GM10248 (cell line): ENCODE data around the gene UBE2E2.

ENCODE experiments used
- CTCF ChIA-PET: fragments of 300-600 bp; sonication (Branson Sonifier 250); formaldehyde crosslinking; extraction: SDS; loops from one replicate; lab custom pipeline; 2021; ENCODE audit warnings: antibody characterized with exemption; lab: Yijun Ruan, JAX
- POLR2A ChIA-PET: fragments of 350-650 bp; sonication (Branson Sonifier 250); formaldehyde crosslinking; extraction: SDS; loops from one replicate; lab custom pipeline; 2020; ENCODE audit warnings: antibody characterized with exemption; lab: Yijun Ruan, JAX
- DNase-seq: peaks from one replicate; pipeline ENCODE4 v3.0.0; 2012; ENCODE audit errors: extremely low spot score
- CTCF ChIP-seq: IDR thresholded peaks from 2 replicates; pipeline ENCODE4 v1.5.1; 2012; ENCODE audit warnings: mild to moderate bottlenecking, low read depth; ENCODE audit errors: extremely low read depth, missing control alignments, control extremely low read depth

The UBE2E2 gene

GRCh38 chr3:23576379-23576959, 373.3 kb downstream of the UBE2E2 start:
- CTCF ChIA-PET = interaction anchor here (1.0 to 1.4 kb wide), 2 partner anchors 12 to 13 kb away, joined by 3 read pairs; no protein-coding TSS in a partner anchor
- DNase-seq = no peak
- no peak for TF ChIP-seq CTCF
- POLR2A ChIA-PET = no interaction called here

- no peak for TF ChIP-seq CTCF
- CTCF ChIA-PET = no interaction called here
- POLR2A ChIA-PET = no interaction called here
- no peak for DNase-seq
Observed at GRCh38 chr3:23580096-23580713, 377.1 kb downstream of the UBE2E2 start.

- POLR2A ChIA-PET = no interaction called here
- no peak for TF ChIP-seq CTCF
- CTCF ChIA-PET = no interaction called here
- DNase-seq = no peak
Observed at GRCh38 chr3:23583980-23584740, 381.0 kb downstream of the UBE2E2 start.

- no peak for TF ChIP-seq CTCF
- no peak for DNase-seq
- POLR2A ChIA-PET = no interaction called here
- CTCF ChIA-PET = interaction anchor here (1.1 kb wide), 1 partner anchor 152 kb away, joined by 3 read pairs; no protein-coding TSS in a partner anchor
Observed at GRCh38 chr3:23587513-23587912, 384.4 kb downstream of the UBE2E2 start.

GRCh38 chr3:23588547-23588946, 385.4 kb downstream of the UBE2E2 start:
- DNase-seq = no peak
- ChIA-PET CTCF (interaction anchor here (0.7 to 1.4 kb wide), 6 partner anchors 18 to 211 kb away, joined by 3 read pairs; no protein-coding TSS in a partner anchor), POLR2A (no interaction called here)
- no peak for TF ChIP-seq CTCF

GRCh38 chr3:23589602-23590001, 386.5 kb downstream of the UBE2E2 start:
- CTCF ChIA-PET = interaction anchor here (1.2 to 1.5 kb wide), 3 partner anchors 11 to 57 kb away, joined by 3 read pairs; no protein-coding TSS in a partner anchor
- no peak for DNase-seq
- POLR2A ChIA-PET = no interaction called here
- no peak for TF ChIP-seq CTCF
